T-helper 22 cell (primary cell): ENCODE measurements around the gene EYA3.

Source experiments
- DNase-seq: peaks from one replicate; pipeline ENCODE4 v3.0.0-alpha.2; 2020; ENCODE audit warnings: low read depth

The EYA3 gene

GRCh38 chr1:27938488-27938887, 149.9 kb downstream of the EYA3 start:
- no peak for DNase-seq

GRCh38 chr1:27937524-27937836, 150.9 kb downstream of the EYA3 start:
- no peak for DNase-seq

- no peak for DNase-seq
Observed at GRCh38 chr1:27936370-27936769, 152.0 kb downstream of the EYA3 start.

GRCh38 chr1:27935721-27936120, 152.7 kb downstream of the EYA3 start:
- no peak for DNase-seq

GRCh38 chr1:27934818-27935549, 153.4 kb downstream of the EYA3 start, which contains the start of gene SMPDL3B:
Gene SMPDL3B, plus strand, starts transcription at chr1:27935000. Its CDS starts 184 bp downstream, at chr1:27935184.
- DNase-seq: no peak

- DNase-seq: no peak
Observed at GRCh38 chr1:27931759-27932158, 156.7 kb downstream of the EYA3 start.

- no peak for DNase-seq
Observed at GRCh38 chr1:27931184-27931583, 157.2 kb downstream of the EYA3 start.

- no peak for DNase-seq
Observed at GRCh38 chr1:27928216-27928954, 160.0 kb downstream of the EYA3 start.

- DNase-seq: no peak
Observed at GRCh38 chr1:27922272-27922671, 166.1 kb downstream of the EYA3 start.
